Liver (tissue), 3 donors: ENCODE data around the gene SLC30A1.
"Not testable (repeated sequence)": the region's sequence is repeated elsewhere in the genome, so short reads cannot be mapped to it uniquely, and the experiment has no call there.

Experiments used
- ATF3 ChIP-seq: IDR thresholded peaks from 2 replicates; pipeline ENCODE4 v1.6.1; 2016; ENCODE audit warnings: antibody characterized with exemption
- FOXA1 ChIP-seq: IDR thresholded peaks from 2 replicates; pipeline ENCODE4 v1.6.1; 2016; ENCODE audit warnings: antibody characterized with exemption
- GABPA ChIP-seq, 2 donors: IDR thresholded peaks in 1 of 2; conservative IDR thresholded peaks in 1 of 2; 2 replicates each; pipeline ENCODE4 v1.6.1; 2016; ENCODE audit warnings: antibody characterized with exemption in 2 of 2, mild to moderate bottlenecking in 1 of 2, moderate library complexity in 1 of 2
- HNF4G ChIP-seq: IDR thresholded peaks from 2 replicates; pipeline ENCODE4 v1.6.1; 2016; ENCODE audit warnings: antibody characterized with exemption
- JUND ChIP-seq, 2 donors: IDR thresholded peaks; 2 replicates each; pipeline ENCODE4 v1.6.1; 2016; ENCODE audit warnings: antibody characterized with exemption in 2 of 2
- RAD21 ChIP-seq, 2 donors: IDR thresholded peaks; 2 replicates each; pipeline ENCODE4 v1.6.1; 2016; ENCODE audit warnings: antibody characterized with exemption in 2 of 2, mild to moderate bottlenecking in 2 of 2
- REST ChIP-seq: IDR thresholded peaks from 2 replicates; pipeline ENCODE4 v1.6.1; 2016; ENCODE audit warnings: antibody characterized with exemption, mild to moderate bottlenecking
- SP1 ChIP-seq: IDR thresholded peaks from 2 replicates; pipeline ENCODE4 v1.6.1; 2018; ENCODE audit warnings: antibody characterized with exemption, mild to moderate bottlenecking
- TAF1 ChIP-seq: conservative IDR thresholded peaks from 2 replicates; pipeline ENCODE4 v1.6.1; 2016; ENCODE audit warnings: antibody characterized with exemption, mild to moderate bottlenecking
- YY1 ChIP-seq: IDR thresholded peaks from 2 replicates; pipeline ENCODE4 v1.6.1; 2016; ENCODE audit warnings: antibody characterized with exemption, mild to moderate bottlenecking
- TF ChIP-seq, protein P1 (sequence below): fragments of 150-350 bp; IDR thresholded peaks from 2 replicates; pipeline ENCODE4 v1.5.1; 2017; ENCODE audit warnings: improper control_type of control experiment, low read depth, low read length; ENCODE audit not compliant: missing input control
- TF ChIP-seq, protein P2 (sequence below): IDR thresholded peaks from 2 replicates; pipeline ENCODE4 v1.6.1; 2016; ENCODE audit warnings: antibody characterized with exemption
- donor health status: healthy.
- donor health status: healthy.

- TF ChIP-seq, protein P1, sequence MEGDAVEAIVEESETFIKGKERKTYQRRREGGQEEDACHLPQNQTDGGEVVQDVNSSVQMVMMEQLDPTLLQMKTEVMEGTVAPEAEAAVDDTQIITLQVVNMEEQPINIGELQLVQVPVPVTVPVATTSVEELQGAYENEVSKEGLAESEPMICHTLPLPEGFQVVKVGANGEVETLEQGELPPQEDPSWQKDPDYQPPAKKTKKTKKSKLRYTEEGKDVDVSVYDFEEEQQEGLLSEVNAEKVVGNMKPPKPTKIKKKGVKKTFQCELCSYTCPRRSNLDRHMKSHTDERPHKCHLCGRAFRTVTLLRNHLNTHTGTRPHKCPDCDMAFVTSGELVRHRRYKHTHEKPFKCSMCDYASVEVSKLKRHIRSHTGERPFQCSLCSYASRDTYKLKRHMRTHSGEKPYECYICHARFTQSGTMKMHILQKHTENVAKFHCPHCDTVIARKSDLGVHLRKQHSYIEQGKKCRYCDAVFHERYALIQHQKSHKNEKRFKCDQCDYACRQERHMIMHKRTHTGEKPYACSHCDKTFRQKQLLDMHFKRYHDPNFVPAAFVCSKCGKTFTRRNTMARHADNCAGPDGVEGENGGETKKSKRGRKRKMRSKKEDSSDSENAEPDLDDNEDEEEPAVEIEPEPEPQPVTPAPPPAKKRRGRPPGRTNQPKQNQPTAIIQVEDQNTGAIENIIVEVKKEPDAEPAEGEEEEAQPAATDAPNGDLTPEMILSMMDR: not testable (repeated sequence)
- TF ChIP-seq, protein P2, sequence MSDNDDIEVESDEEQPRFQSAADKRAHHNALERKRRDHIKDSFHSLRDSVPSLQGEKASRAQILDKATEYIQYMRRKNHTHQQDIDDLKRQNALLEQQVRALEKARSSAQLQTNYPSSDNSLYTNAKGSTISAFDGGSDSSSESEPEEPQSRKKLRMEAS: not testable (repeated sequence)
- TF ChIP-seq RAD21 (IDR thresholded peaks at IDR 0.05); TAF1; ATF3; GABPA (IDR thresholded peaks at IDR 0.05 in 1 of 2, conservative IDR thresholded peaks at IDR 0.05 in 1 of 2); HNF4G; FOXA1; JUND (IDR thresholded peaks at IDR 0.05); REST; YY1; SP1: not testable (repeated sequence)
Observed at GRCh38 chr1:211540824-211541223, 38.1 kb downstream of the SLC30A1 start.
